GM12864 (cell line): ENCODE results near the gene CIPC.

Source experiments
- DNase-seq: peaks from one replicate; pipeline ENCODE4 v3.0.0-alpha.2; 2011; ENCODE audit warnings: low read depth
- H3K4me3 ChIP-seq: 2 replicates; pipeline ENCODE4 v1.5.1; 2011; ENCODE audit warnings: mild to moderate bottlenecking, low read depth, low read length, control low read depth
- TF ChIP-seq, protein P1 (sequence below): IDR thresholded peaks from 2 replicates; pipeline ENCODE4 v1.5.1; 2011; ENCODE audit warnings: low read depth, mild to moderate bottlenecking, moderate library complexity, low read length, control low read depth, inconsistent platforms; ENCODE audit errors: missing control alignments

Gene CIPC

DNA sequence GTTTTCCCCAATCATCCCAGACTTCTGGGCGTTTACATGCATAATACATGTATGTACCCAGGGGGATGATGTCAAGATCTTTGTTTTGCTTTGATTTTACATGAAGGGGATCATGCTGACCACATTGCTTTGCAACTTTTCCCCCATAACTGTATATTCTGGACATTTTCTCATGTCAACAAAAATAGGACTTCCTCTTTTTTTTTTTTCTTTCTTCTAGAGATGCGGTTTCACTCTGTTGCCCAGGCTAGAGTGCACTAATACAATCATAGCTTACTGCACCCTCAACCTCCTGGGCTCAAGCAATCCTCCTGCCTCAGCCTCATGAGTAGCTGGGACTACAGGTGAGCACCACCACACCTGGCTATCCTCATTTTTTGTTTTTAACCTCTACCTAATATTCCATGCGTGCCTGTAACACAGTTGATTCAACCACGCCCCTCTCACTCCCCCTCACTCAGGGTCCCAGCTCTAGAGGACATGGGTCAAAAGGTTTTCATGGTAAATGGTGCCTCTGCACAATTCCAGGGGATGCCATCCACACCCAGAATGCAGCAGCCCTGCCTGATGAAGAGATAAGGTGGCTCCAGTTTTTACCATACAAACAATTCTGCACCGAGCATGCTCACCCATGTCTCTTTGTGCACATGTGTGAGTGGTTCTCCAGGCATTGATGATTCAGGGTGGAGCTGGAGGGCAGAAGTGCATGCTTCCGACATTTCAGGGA, 32.0 kb upstream of the CIPC start:
- no peak for DNase-seq
- H3K4me3 ChIP-seq = no peak overlapping the region
- TF ChIP-seq, protein P1, sequence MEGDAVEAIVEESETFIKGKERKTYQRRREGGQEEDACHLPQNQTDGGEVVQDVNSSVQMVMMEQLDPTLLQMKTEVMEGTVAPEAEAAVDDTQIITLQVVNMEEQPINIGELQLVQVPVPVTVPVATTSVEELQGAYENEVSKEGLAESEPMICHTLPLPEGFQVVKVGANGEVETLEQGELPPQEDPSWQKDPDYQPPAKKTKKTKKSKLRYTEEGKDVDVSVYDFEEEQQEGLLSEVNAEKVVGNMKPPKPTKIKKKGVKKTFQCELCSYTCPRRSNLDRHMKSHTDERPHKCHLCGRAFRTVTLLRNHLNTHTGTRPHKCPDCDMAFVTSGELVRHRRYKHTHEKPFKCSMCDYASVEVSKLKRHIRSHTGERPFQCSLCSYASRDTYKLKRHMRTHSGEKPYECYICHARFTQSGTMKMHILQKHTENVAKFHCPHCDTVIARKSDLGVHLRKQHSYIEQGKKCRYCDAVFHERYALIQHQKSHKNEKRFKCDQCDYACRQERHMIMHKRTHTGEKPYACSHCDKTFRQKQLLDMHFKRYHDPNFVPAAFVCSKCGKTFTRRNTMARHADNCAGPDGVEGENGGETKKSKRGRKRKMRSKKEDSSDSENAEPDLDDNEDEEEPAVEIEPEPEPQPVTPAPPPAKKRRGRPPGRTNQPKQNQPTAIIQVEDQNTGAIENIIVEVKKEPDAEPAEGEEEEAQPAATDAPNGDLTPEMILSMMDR = no peak

DNA sequence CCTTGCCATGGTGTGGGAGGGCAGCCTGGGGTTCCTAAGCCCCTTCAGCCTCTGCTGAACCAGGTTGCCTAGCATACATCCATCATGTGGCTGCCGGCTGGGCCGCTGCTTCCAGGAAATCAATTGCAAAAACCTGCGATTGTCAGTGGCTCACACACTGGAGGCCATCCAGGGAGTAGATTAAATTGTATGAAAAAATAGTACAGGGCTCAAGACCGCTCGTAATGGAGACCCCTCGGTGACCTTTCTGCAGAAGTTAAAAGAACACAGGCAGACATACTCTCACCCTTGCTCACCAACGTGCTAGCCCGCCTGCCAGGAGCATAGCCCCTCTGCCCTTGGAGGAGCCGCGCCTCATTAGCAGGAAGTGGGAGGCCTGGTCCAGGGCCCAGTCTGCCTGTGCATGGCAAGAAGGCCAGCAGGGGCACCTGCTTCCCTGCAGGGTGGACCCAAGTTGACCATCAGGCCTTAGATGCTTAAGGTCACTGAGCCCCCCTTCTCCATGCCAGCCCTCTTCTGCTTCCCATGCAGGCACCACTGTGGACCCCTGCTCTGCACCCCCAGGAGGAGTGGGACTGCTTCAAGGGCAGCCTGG, 31.4 kb upstream of the CIPC start:
- H3K4me3 ChIP-seq = no peak overlapping the region
- no peak for DNase-seq
- TF ChIP-seq, protein P1 = no peak

DNA sequence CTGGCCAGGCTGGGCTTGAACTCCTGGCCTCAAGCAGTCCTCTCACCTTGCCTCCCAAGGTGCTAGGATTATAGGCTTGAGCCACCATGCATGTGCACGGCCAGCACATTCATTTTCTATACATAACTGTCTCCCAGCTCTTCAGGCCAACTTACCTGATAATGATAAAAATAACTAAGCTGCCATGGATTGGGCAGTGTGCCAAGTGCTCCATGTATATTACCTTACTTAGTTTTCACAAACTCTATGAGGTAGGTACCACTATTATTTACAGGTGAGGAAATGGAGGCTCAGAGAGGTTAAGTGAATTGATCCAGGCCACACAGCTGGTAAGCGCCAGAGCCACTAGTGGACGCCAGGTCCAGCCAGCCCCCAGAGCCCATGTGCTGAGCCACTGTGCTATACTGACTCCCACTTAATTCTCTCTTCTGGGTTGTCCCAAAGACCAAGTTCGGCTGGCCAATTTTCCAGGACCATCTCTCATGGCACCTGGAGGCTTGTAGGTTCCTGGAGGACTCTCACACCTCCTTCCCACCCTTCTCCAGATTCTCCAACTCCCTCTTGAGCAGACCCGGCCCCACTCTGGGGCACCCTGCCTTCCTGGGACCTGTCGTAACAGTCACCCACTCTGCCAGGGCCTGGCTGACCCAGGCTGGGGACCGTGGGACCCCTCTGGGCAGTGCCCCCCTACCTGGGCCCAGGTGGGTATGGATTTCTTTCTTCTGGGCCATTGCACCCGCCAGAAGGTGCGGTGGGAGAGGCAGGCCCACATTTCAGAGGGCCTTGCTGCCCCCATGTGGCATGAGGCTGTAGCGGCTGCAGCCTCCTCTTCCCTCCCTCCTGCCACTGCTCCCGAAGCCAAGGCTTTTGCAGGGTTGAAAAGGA, 30.2 kb upstream of the CIPC start:
- TF ChIP-seq, protein P1 = peak; percentile 87

DNA sequence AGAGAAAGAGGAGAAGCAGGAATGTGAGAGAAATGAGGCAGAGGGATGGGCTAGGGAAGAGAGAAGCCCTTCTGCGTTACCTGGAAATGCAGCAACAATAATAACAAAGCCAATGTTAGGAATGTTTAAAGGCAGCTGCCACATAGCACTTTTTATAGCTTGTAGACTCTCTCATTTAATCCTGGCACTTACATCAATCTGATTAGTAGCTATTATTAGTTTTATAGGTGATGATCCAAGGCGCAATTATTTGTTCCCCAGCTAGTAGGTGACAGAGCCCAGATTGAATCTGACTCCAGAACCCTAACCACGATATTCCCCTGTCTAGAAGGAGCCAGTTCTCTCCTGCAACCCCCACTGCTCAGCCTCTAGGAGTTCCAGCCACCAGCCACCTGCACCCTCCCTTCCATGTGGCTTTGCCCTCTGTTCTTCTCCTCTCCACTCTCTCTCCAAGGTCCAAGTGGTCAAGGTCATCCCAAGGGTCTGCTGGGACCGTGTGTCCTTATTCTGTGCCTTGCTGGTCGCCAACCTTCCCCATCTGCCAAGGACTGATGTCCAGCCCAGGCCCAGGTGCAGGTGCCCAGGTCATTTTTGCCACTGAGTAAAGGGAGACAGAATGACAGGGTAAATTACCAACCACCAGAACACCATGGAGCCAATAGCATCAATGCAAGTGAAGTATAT, 29.4 kb upstream of the CIPC start:
- DNase-seq = no peak
- no peak overlapping the region for H3K4me3 ChIP-seq
- TF ChIP-seq, protein P1 = no peak

More for the DNA sequence above, 30.2 kb upstream of the CIPC start:
- no peak for DNase-seq
- no peak overlapping the region for H3K4me3 ChIP-seq

DNA sequence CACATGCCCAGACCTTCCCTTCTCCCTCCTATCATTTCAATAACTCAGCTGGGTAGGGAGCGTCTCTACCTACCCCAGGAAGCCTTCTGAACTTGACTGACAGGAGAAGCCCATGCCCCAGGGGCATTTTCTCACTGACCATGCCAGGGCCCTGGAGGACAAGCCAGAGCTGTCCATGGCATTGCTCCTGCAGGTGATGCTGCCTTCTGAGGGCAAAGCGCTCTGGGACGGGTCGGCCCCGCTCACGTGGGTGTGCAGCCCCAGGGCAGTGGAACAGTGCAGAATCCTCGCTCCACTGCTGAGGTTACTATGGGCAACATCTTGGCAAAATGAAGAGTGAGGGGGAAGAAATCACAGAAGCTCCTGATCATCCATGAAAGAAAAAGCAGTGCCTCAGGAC, 28.5 kb upstream of the CIPC start:
- no peak for DNase-seq
- no peak overlapping the region for H3K4me3 ChIP-seq
- TF ChIP-seq, protein P1 = no peak

DNA sequence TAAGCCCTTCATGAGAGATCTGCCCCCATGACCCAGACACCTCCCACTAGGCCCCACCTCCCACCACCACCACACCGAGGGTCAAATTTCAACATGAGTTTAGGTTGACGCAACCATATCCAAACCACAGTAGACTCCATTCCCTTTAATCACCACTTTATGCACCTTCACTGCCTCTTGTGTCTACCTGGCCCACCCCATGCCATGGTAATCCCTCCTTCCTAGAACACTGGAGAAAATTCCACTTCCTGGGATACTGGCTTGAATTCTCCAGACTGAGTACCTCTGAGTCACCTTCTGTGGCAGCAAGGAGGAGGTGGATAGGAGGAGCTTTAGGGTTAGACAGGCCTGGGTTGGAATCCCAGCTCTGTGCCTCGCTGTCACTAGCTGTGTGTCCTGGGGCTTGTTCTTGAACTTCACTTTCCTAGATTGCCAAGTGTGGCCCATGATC, 26.1 kb upstream of the CIPC start:
- no peak for DNase-seq

More for the DNA sequence above, 26.1 kb upstream of the CIPC start:
- H3K4me3 ChIP-seq = no peak overlapping the region
- TF ChIP-seq, protein P1 = no peak
